SK-N-SH (cell line): Measurements from ENCODE around the gene BCR. TPM values are rescaled to one million over a fixed set of nuclear protein-coding genes. Genes with fewer than 3 reads are reported as not detected.

Experiments used
- CTCF ChIA-PET: fragments of 300-600, 350-600 bp; formaldehyde crosslinking; extraction: SDS; loops from one replicate; lab custom pipeline; 2021; lab: Yijun Ruan, JAX
- POLR2A ChIA-PET: fragments of 350-600 bp; sonication (Branson Sonifier 250); formaldehyde crosslinking; extraction: SDS; loops from one replicate; lab custom pipeline; 2020; ENCODE audit warnings: antibody characterized with exemption, inconsistent platforms; lab: Yijun Ruan, JAX
- DNase-seq: peaks from one replicate; pipeline ENCODE4 v3.0.0; 2012
- H2AFZ ChIP-seq: fragments of 200-600 bp; sonication (generic); 2 replicates; pipeline ENCODE4 v1.8.1; 2016; ENCODE audit warnings: antibody characterized with exemption, mild to moderate bottlenecking, low read depth
- H3F3A ChIP-seq: fragments of 200-600 bp; sonication (generic); replicated peaks from 2 replicates; pipeline ENCODE3; 2016; ENCODE audit warnings: antibody characterized with exemption, mild to moderate bottlenecking; ENCODE audit not compliant: insufficient read depth
- H3K27ac ChIP-seq, 2 experiments: fragments of 200-500 bp in 1 of 2; fragments of 200-600 bp in 1 of 2; sonication (Bioruptor generic) in 1 of 2; sonication (generic), shearing (Covaris generic) in 1 of 2; 2 replicates each; pipeline versions ENCODE4 v1.5.1 to v1.6.1; 2014 to 2016; ENCODE audit warnings: low read depth in 2 of 2, inconsistent platforms in 1 of 2, low read length in 1 of 2, mild to moderate bottlenecking in 1 of 2, mixed read lengths in 1 of 2
- H3K27me3 ChIP-seq: fragments of 200-600 bp; sonication (generic), shearing (Covaris generic); 2 replicates; pipeline ENCODE4 v1.6.1; 2016; ENCODE audit warnings: mixed run types; ENCODE audit not compliant: insufficient read depth
- H3K36me3 ChIP-seq, 2 experiments: fragments of 200-500 bp in 1 of 2; fragments of 200-600 bp in 1 of 2; sonication (Bioruptor generic) in 1 of 2; sonication (generic) in 1 of 2; replicated peaks in 1 of 2; 2 replicates each; pipeline versions ENCODE3 to v1.5.1; 2014 to 2016; ENCODE audit warnings: low read length in 1 of 2, mild to moderate bottlenecking in 1 of 2; ENCODE audit not compliant: insufficient read depth in 2 of 2, control insufficient read depth in 1 of 2
- H3K4me1 ChIP-seq, 2 experiments: fragments of 200-500 bp in 1 of 2; fragments of 200-600 bp in 1 of 2; sonication (Bioruptor generic) in 1 of 2; sonication (generic), shearing (Covaris generic) in 1 of 2; 2 replicates each; pipeline versions ENCODE4 v1.5.1 to v1.6.1; 2014 to 2016; ENCODE audit warnings: low read depth in 1 of 2, low read length in 1 of 2, mixed run types in 1 of 2; ENCODE audit not compliant: insufficient read depth in 2 of 2, control insufficient read depth in 1 of 2
- H3K4me2 ChIP-seq: fragments of 200-600 bp; sonication (generic), shearing (Covaris generic); 2 replicates; pipeline ENCODE4 v1.6.1; 2017; ENCODE audit warnings: mixed run types
- H3K4me3 ChIP-seq, 2 experiments: fragments of 200-500 bp in 1 of 2; fragments of 200-600 bp in 1 of 2; sonication (Bioruptor generic) in 1 of 2; sonication (generic), shearing (Covaris generic) in 1 of 2; 2 replicates each; pipeline versions ENCODE4 v1.5.1 to v1.8.1; 2014 to 2016; ENCODE audit warnings: low read depth in 2 of 2, inconsistent platforms in 1 of 2, low read length in 1 of 2, mild to moderate bottlenecking in 1 of 2, mixed read lengths in 1 of 2, moderate library complexity in 1 of 2
- H3K79me2 ChIP-seq: fragments of 200-600 bp; sonication (generic); 2 replicates; pipeline ENCODE4 v1.8.1; 2017; ENCODE audit warnings: mild to moderate bottlenecking; ENCODE audit not compliant: insufficient read depth
- H3K9ac ChIP-seq: fragments of 200-600 bp; sonication (generic); 2 replicates; pipeline ENCODE4 v1.6.1; 2017; ENCODE audit warnings: mixed run types
- H3K9me2 ChIP-seq: fragments of 200-600 bp; sonication (generic); 2 replicates; pipeline ENCODE4 v1.6.1; 2017; ENCODE audit warnings: mixed run types
- H3K9me3 ChIP-seq: fragments of 200-600 bp; sonication (generic); 2 replicates; pipeline ENCODE4 v1.6.1; 2017; ENCODE audit warnings: mixed run types, mild to moderate bottlenecking, moderate library complexity
- H4K20me1 ChIP-seq: fragments of 200-600 bp; sonication (generic); 2 replicates; pipeline ENCODE4 v1.6.1; 2017; ENCODE audit warnings: mild to moderate bottlenecking, mixed run types; ENCODE audit not compliant: insufficient read depth
- ELF1 ChIP-seq: IDR thresholded peaks from 2 replicates; pipeline ENCODE4 v1.4.0; 2012
- EP300 ChIP-seq, 2 experiments: IDR thresholded peaks; 2 replicates each; pipeline versions ENCODE4 v1.4.0 to v1.6.1; 2012; ENCODE audit warnings: borderline replicate concordance in 1 of 2, low read depth in 1 of 2, low read length in 1 of 2
- FOXJ3 ChIP-seq: sonication (generic); formaldehyde crosslinking; IDR thresholded peaks from 2 replicates; pipeline ENCODE4 v1.5.1; 2020; ENCODE audit warnings: mild to moderate bottlenecking, missing genetic modification reagents
- FOXM1 ChIP-seq: IDR thresholded peaks from 2 replicates; pipeline ENCODE4 v1.4.0; 2012; ENCODE audit warnings: low read depth, mild to moderate bottlenecking
- JUND ChIP-seq: IDR thresholded peaks from 2 replicates; pipeline ENCODE4 v1.4.0; 2012
- MEF2A ChIP-seq: IDR thresholded peaks from 2 replicates; pipeline ENCODE4 v1.4.0; 2012; ENCODE audit warnings: low read depth, borderline replicate concordance
- MXI1 ChIP-seq: IDR thresholded peaks from 2 replicates; pipeline ENCODE4 v1.6.1; 2012; ENCODE audit warnings: mild to moderate bottlenecking, low read depth, low read length, improper control_type of control experiment
- NRF1 ChIP-seq: IDR thresholded peaks from 2 replicates; pipeline ENCODE4 v1.6.1; 2012; ENCODE audit warnings: low read depth, mild to moderate bottlenecking, low read length
- POLR2AphosphoS5 ChIP-seq: IDR thresholded peaks from 2 replicates; pipeline ENCODE4 v1.6.1; 2012; ENCODE audit warnings: low read depth, low read length
- RAD21 ChIP-seq: IDR thresholded peaks from 2 replicates; pipeline ENCODE4 v1.6.1; 2012; ENCODE audit warnings: mild to moderate bottlenecking, low read length
- RCOR1 ChIP-seq: fragments of 150-350 bp; IDR thresholded peaks from 2 replicates; pipeline ENCODE4 v1.6.1; 2017; ENCODE audit warnings: antibody characterized with exemption, low read length
- RFX5 ChIP-seq: IDR thresholded peaks from 2 replicates; pipeline ENCODE4 v1.6.1; 2012; ENCODE audit warnings: mild to moderate bottlenecking, improper control_type of control experiment, low read length
- SIN3A ChIP-seq: IDR thresholded peaks from 2 replicates; pipeline ENCODE4 v1.6.1; 2012; ENCODE audit warnings: low read depth, mild to moderate bottlenecking, low read length, moderate library complexity, borderline replicate concordance
- SMC3 ChIP-seq: IDR thresholded peaks from 2 replicates; pipeline ENCODE4 v1.6.1; 2012; ENCODE audit warnings: low read depth, low read length, improper control_type of control experiment
- YY1 ChIP-seq: IDR thresholded peaks from 2 replicates; pipeline ENCODE4 v1.4.0; 2012; ENCODE audit warnings: low read depth, mild to moderate bottlenecking
- WGBS: methylation state at CpG from one replicate; pipeline ENCODE4 v1.1.6; 2017; ENCODE audit warnings: low lambda C conversion rate; 5-methylcytosine and 5-hydroxymethylcytosine counted together
- polyA plus RNA-seq, 3 experiments: library from polyadenylated mRNA; depleted of rRNA; stranded (reverse); fragments of >200 nt; gene quantifications; 2 replicates each; pipeline ENCODE4 v1.2.3, GENCODE V29; 2012
- TF ChIP-seq, protein P1 (sequence below): IDR thresholded peaks from 2 replicates; pipeline ENCODE4 v1.4.0; 2012; ENCODE audit warnings: low read depth
- TF ChIP-seq, protein P2 (sequence below): IDR thresholded peaks from 2 replicates; pipeline ENCODE4 v1.4.0; 2012; ENCODE audit warnings: low read depth, borderline replicate concordance
- TF ChIP-seq, protein P3 (sequence below): IDR thresholded peaks from 2 replicates; pipeline ENCODE4 v1.4.0; 2012; ENCODE audit warnings: low read depth, borderline replicate concordance
- TF ChIP-seq, protein P4 (sequence below): IDR thresholded peaks from 2 replicates; pipeline ENCODE4 v1.6.1; 2012; ENCODE audit warnings: mild to moderate bottlenecking, low read depth, low read length, moderate library complexity

The BCR gene
- polyA plus RNA-seq, 1 of the 3 experiments (the other 2 are of a cell fraction) = 50.9 TPM

DNA sequence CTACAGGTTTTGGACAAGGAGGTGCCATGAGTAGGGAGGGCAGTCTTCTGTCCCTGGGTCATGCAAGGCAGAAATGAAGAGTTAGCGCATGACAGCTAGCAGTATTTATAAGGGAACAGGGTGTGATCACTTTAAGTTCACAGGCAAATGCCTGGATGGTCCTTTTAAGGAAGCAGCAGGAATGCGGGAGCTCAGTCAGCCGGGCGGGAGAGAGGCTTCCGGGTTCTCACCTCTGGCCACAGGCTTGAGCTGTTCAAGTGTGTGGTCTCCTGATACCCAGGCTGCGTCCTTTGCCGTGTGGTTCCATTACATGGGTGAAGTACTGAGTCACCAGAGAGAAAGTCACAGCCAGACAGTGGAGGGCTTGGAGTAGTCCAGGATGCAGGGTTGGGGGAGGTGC is 105.4 kb downstream of the BCR start:
- no peaks in the 10 kb centered on the region for H3K9me3 ChIP-seq
- peaks cover 5% of the 10 kb centered on the region for H3F3A ChIP-seq
- H3K9ac ChIP-seq = no peak overlapping the region
- CTCF ChIA-PET = interaction anchor here (1.2 to 25.8 kb wide), 5 partner anchors 100 to 329 kb away, joined by 3 to 587 read pairs (median 4); partner anchors contain the start of gene BCR
- TF ChIP-seq, protein P1, sequence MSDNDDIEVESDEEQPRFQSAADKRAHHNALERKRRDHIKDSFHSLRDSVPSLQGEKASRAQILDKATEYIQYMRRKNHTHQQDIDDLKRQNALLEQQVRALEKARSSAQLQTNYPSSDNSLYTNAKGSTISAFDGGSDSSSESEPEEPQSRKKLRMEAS = no peak
- TF ChIP-seq YY1 (no peak), RFX5 (no peak), EP300 (IDR thresholded peaks at IDR 0.05; ENCODE audit: borderline replicate concordance in 1 of 2, low read depth in 1 of 2, low read length in 1 of 2) (no peak), RAD21 (no peak), NRF1 (no peak), FOXJ3 (CRISPR knock-in tag) (no peak), MEF2A (no peak), POLR2AphosphoS5 (no peak), SIN3A (no peak), JUND (no peak), ELF1 (no peak), FOXM1 (no peak), MXI1 (no peak), SMC3 (no peak), RCOR1 (no peak)
- TF ChIP-seq, protein P2, sequence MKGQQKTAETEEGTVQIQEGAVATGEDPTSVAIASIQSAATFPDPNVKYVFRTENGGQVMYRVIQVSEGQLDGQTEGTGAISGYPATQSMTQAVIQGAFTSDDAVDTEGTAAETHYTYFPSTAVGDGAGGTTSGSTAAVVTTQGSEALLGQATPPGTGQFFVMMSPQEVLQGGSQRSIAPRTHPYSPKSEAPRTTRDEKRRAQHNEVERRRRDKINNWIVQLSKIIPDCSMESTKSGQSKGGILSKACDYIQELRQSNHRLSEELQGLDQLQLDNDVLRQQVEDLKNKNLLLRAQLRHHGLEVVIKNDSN = no peak
- TF ChIP-seq, protein P3, sequence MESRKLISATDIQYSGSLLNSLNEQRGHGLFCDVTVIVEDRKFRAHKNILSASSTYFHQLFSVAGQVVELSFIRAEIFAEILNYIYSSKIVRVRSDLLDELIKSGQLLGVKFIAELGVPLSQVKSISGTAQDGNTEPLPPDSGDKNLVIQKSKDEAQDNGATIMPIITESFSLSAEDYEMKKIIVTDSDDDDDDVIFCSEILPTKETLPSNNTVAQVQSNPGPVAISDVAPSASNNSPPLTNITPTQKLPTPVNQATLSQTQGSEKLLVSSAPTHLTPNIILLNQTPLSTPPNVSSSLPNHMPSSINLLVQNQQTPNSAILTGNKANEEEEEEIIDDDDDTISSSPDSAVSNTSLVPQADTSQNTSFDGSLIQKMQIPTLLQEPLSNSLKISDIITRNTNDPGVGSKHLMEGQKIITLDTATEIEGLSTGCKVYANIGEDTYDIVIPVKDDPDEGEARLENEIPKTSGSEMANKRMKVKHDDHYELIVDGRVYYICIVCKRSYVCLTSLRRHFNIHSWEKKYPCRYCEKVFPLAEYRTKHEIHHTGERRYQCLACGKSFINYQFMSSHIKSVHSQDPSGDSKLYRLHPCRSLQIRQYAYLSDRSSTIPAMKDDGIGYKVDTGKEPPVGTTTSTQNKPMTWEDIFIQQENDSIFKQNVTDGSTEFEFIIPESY = no peak
- TF ChIP-seq, protein P4, sequence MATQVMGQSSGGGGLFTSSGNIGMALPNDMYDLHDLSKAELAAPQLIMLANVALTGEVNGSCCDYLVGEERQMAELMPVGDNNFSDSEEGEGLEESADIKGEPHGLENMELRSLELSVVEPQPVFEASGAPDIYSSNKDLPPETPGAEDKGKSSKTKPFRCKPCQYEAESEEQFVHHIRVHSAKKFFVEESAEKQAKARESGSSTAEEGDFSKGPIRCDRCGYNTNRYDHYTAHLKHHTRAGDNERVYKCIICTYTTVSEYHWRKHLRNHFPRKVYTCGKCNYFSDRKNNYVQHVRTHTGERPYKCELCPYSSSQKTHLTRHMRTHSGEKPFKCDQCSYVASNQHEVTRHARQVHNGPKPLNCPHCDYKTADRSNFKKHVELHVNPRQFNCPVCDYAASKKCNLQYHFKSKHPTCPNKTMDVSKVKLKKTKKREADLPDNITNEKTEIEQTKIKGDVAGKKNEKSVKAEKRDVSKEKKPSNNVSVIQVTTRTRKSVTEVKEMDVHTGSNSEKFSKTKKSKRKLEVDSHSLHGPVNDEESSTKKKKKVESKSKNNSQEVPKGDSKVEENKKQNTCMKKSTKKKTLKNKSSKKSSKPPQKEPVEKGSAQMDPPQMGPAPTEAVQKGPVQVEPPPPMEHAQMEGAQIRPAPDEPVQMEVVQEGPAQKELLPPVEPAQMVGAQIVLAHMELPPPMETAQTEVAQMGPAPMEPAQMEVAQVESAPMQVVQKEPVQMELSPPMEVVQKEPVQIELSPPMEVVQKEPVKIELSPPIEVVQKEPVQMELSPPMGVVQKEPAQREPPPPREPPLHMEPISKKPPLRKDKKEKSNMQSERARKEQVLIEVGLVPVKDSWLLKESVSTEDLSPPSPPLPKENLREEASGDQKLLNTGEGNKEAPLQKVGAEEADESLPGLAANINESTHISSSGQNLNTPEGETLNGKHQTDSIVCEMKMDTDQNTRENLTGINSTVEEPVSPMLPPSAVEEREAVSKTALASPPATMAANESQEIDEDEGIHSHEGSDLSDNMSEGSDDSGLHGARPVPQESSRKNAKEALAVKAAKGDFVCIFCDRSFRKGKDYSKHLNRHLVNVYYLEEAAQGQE = no peak
- no peak for DNase-seq
- H3K27me3 ChIP-seq = no peaks in the 10 kb centered on the region
- WGBS = 100% methylated on average over 2 of the region's 7 CpGs
- H3K9me2 ChIP-seq = no peaks in the 10 kb centered on the region
- no peaks in the 10 kb centered on the region for H3K79me2 ChIP-seq
- no peak overlapping the region for H3K27ac ChIP-seq
- H2AFZ ChIP-seq = no peak overlapping the region
- peaks cover 3 to 44% of the 10 kb centered on the region in 2 experiments for H3K36me3 ChIP-seq
- H3K4me2 ChIP-seq = no peak overlapping the region
- peaks cover 5 to 6% of the 10 kb centered on the region in 2 experiments; a peak in 3 of 4 replicates for H3K4me1 ChIP-seq
- H3K4me3 ChIP-seq = no peak overlapping the region
- POLR2A ChIA-PET = no interaction called here
- 0 out of 2 replicates have a peak, but pooled peaks cover 3% of the 10 kb centered on the region for H4K20me1 ChIP-seq
